ENCODE results near the gene CREB1. TPM values are rescaled to one million over a fixed set of nuclear protein-coding genes. Genes with fewer than 3 reads are reported as not detected.

The CREB1 gene
- total and polyA plus RNA-seq, 2 donors (not counting 3 experiments of a cell fraction or from before 2014, with no cell fraction given): 31.0 to 71.1 TPM

- TF ChIP-seq JUN (IDR thresholded peaks at IDR 0.05; ENCODE audit: borderline replicate concordance, insufficient read depth, insufficient read length, low read depth) (no peak), POLR2A (IDR thresholded peaks at IDR 0.05; ENCODE audit: low read depth, low read length) (no peak), MAX (IDR thresholded peaks at IDR 0.05; ENCODE audit: insufficient read depth, insufficient read length) (no peak), POLR2AphosphoS5 (IDR thresholded peaks at IDR 0.05; ENCODE audit: insufficient read depth, low read depth, low read length) (no peak), FOS (IDR thresholded peaks at IDR 0.05; ENCODE audit: borderline replicate concordance, insufficient read depth, low read length) (no peak), EZH2 (IDR thresholded peaks at IDR 0.05; ENCODE audit: borderline replicate concordance, low read depth, low read length, severe bottlenecking) (no peak), CTCF (IDR thresholded peaks at IDR 0.05; ENCODE audit: extremely low read depth in 1 of 2, insufficient read depth in 1 of 2, low read depth in 1 of 2, low read length in 2 of 2) (no peak), MYC (IDR thresholded peaks at IDR 0.05; ENCODE audit: low read depth, low read length) (no peak), GATA2 (IDR thresholded peaks at IDR 0.05; ENCODE audit: insufficient read depth, insufficient read length, low read depth, low read length) (no peak)
- Histone ChIP-seq H3K4me1 (ENCODE audit: control insufficient read depth, extremely low read depth, insufficient read depth, low read length) (peaks cover 14% of the 10 kb centered on the region), H3K9me3 (replicated peaks; ENCODE audit: control insufficient read depth, insufficient read depth, low read length) (no peaks in the 10 kb centered on the region), H3K9me1 (replicated peaks; ENCODE audit: control insufficient read depth, extremely low read depth, insufficient read depth, low read length) (peaks cover 2% of the 10 kb centered on the region), H3K27ac (ENCODE audit: insufficient read depth, low read depth, low read length) (no peak overlapping the region), H4K20me1 (replicated peaks; ENCODE audit: control insufficient read depth, extremely low read depth, insufficient read depth, low read length) (no peaks in the 10 kb centered on the region), H3K79me2 (ENCODE audit: control insufficient read depth, insufficient read depth, low read length) (peaks cover 5% of the 10 kb centered on the region), H2AFZ (ENCODE audit: low read depth, low read length) (no peak overlapping the region), H3K4me3 (replicated peaks in 1 of 3; ENCODE audit: insufficient read depth in 1 of 3, low read depth in 1 of 3, low read length in 3 of 3) (no peak overlapping the region), H3K4me2 (ENCODE audit: insufficient read depth, low read length) (no peak overlapping the region), H3K36me3 (ENCODE audit: control insufficient read depth in 2 of 2, extremely low read depth in 1 of 2, insufficient read depth in 2 of 2, low read length in 2 of 2) (peaks cover 2 to 13% of the 10 kb centered on the region in 2 experiments), H3K9ac (replicated peaks; ENCODE audit: extremely low read depth, insufficient read depth, low read length) (no peak overlapping the region), H3K27me3 (ENCODE audit: control insufficient read depth in 2 of 2, insufficient read depth in 2 of 2, low read length in 2 of 2) (no peaks in the 10 kb centered on the region)
- POLR2A ChIA-PET: no interaction called here
- no TSS peak for BruUV-seq (replicated peaks)
- no peak for DNase-seq (ENCODE audit: low read depth, low spot score)
- no peak for FAIRE-seq
- intact Hi-C loops (cut with micrococcal nuclease): no loop called here
- CTCF ChIA-PET: no interaction called here
- dilution Hi-C loops (cut with MboI; ENCODE audit: extremely low pct_ligation_motif_present, low sequenced_read_pairs): no loop called here
Observed at GRCh38 chr2:207565736-207566500, 36.2 kb downstream of the CREB1 start.
